IMR-90 (cell line): ENCODE data around the gene SGCE. TPM values are rescaled to one million over a fixed set of nuclear protein-coding genes. Genes with fewer than 3 reads are reported as not detected.

Experiments
- ATAC-seq: fragments of 200-7000 bp; cut with Tn5 transposase; 2 replicates; pipeline ENCODE4 v1.9.1; 2020; ENCODE audit warnings: low read depth, mild to moderate bottlenecking, moderate library complexity
- BruUV-seq: library from RNA; stranded (reverse); fragments of 400-500 nt; replicated peaks from 2 replicates; lab custom pipeline; 2021; lab: Mats Ljungman, UMichigan
- CTCF ChIA-PET: fragments of 300-600 bp; formaldehyde crosslinking; extraction: SDS; loops from one replicate; lab custom pipeline; 2021; ENCODE audit warnings: antibody characterized with exemption; lab: Yijun Ruan, JAX
- POLR2A ChIA-PET: fragments of 300-600 bp; sonication (Branson Sonifier 250); formaldehyde crosslinking; loops from one replicate; lab custom pipeline; 2022; ENCODE audit warnings: antibody characterized with exemption; ENCODE audit not compliant: unreplicated experiment; lab: Charles Lee
- DNase-seq: peaks from one replicate; pipeline ENCODE4 v3.0.0; 2013
- H2AFZ ChIP-seq: replicated peaks from 2 replicates; pipeline ENCODE3; 2013; ENCODE audit warnings: low read length, mild to moderate bottlenecking; ENCODE audit not compliant: poor library complexity
- H2AK5ac ChIP-seq: 2 replicates; pipeline ENCODE4 v1.6.1; 2013; ENCODE audit warnings: low read depth, low read length, inconsistent platforms
- H2AK9ac ChIP-seq: replicated peaks from 2 replicates; pipeline ENCODE3; 2013; ENCODE audit warnings: mild to moderate bottlenecking, low read depth, low read length, moderate library complexity; ENCODE audit not compliant: poor library complexity
- H2BK120ac ChIP-seq: 2 replicates; pipeline ENCODE4 v1.6.1; 2013; ENCODE audit warnings: low read depth, low read length, inconsistent platforms
- H2BK15ac ChIP-seq: 3 replicates; pipeline ENCODE4 v1.6.1; 2013; ENCODE audit warnings: low read depth, low read length, inconsistent platforms
- H2BK20ac ChIP-seq: 2 replicates; pipeline ENCODE4 v1.6.1; 2013; ENCODE audit warnings: low read depth, mild to moderate bottlenecking, inconsistent platforms, low read length, moderate library complexity
- H2BK5ac ChIP-seq: 2 replicates; pipeline ENCODE4 v1.6.1; 2013; ENCODE audit warnings: mild to moderate bottlenecking, low read depth, low read length, inconsistent platforms; ENCODE audit not compliant: poor library complexity, severe bottlenecking
- H3K14ac ChIP-seq: replicated peaks from 2 replicates; pipeline ENCODE4 v1.6.1; 2013; ENCODE audit warnings: low read depth, low read length, inconsistent platforms
- H3K18ac ChIP-seq: 2 replicates; pipeline ENCODE4 v1.6.1; 2013; ENCODE audit warnings: low read depth, low read length, control low read depth
- H3K23ac ChIP-seq: 2 replicates; pipeline ENCODE4 v1.6.1; 2013; ENCODE audit warnings: low read depth, low read length, inconsistent platforms
- H3K27ac ChIP-seq: 2 replicates; pipeline ENCODE4 v1.5.1; 2013; ENCODE audit warnings: mild to moderate bottlenecking, control low read depth, low read length; ENCODE audit not compliant: insufficient read depth
- H3K27me3 ChIP-seq: 2 replicates; pipeline ENCODE4 v1.6.1; 2013; ENCODE audit warnings: low read length; ENCODE audit not compliant: control insufficient read depth, insufficient read depth
- H3K36me3 ChIP-seq: 2 replicates; pipeline ENCODE4 v1.6.1; 2013; ENCODE audit warnings: low read length, mixed read lengths; ENCODE audit not compliant: control insufficient read depth, insufficient read depth
- H3K4ac ChIP-seq: 2 replicates; pipeline ENCODE4 v1.6.1; 2013; ENCODE audit warnings: low read depth, low read length, inconsistent platforms
- H3K4me1 ChIP-seq: 2 replicates; pipeline ENCODE4 v1.6.1; 2013; ENCODE audit warnings: low read length, mixed read lengths; ENCODE audit not compliant: control insufficient read depth, insufficient read depth
- H3K4me2 ChIP-seq: 2 replicates; pipeline ENCODE4 v1.6.1; 2013; ENCODE audit warnings: low read depth, mild to moderate bottlenecking, control low read depth, low read length, moderate library complexity
- H3K4me3 ChIP-seq: 2 replicates; pipeline ENCODE4 v1.5.1; 2013; ENCODE audit warnings: low read depth, mild to moderate bottlenecking, control low read depth, low read length, moderate library complexity; ENCODE audit not compliant: insufficient read depth
- H3K56ac ChIP-seq: 2 replicates; pipeline ENCODE4 v1.6.1; 2013; ENCODE audit warnings: low read length, inconsistent platforms; ENCODE audit not compliant: insufficient read depth; ENCODE audit errors: extremely low read depth
- H3K79me1 ChIP-seq, 2 experiments: 2 replicates each; pipeline ENCODE4 v1.6.1; 2013; ENCODE audit warnings: low read length in 2 of 2, inconsistent platforms in 1 of 2, low read depth in 1 of 2
- H3K9ac ChIP-seq: 2 replicates; pipeline ENCODE4 v1.6.1; 2013; ENCODE audit warnings: low read depth, low read length, control low read depth
- H3K9me1 ChIP-seq: 2 replicates; pipeline ENCODE4 v1.6.1; 2013; ENCODE audit warnings: low read length, inconsistent platforms; ENCODE audit not compliant: insufficient read depth
- H3K9me3 ChIP-seq: 2 replicates; pipeline ENCODE4 v1.6.1; 2013; ENCODE audit warnings: low read length; ENCODE audit not compliant: control insufficient read depth, insufficient read depth
- H4K20me1 ChIP-seq: 2 replicates; pipeline ENCODE4 v1.6.1; 2013; ENCODE audit warnings: low read length, inconsistent platforms; ENCODE audit not compliant: insufficient read depth
- H4K5ac ChIP-seq: 2 replicates; pipeline ENCODE4 v1.6.1; 2013; ENCODE audit warnings: mild to moderate bottlenecking, low read depth, low read length, control low read depth
- H4K8ac ChIP-seq, 2 experiments: 2 replicates each; pipeline ENCODE4 v1.6.1; 2013; ENCODE audit warnings: low read depth in 2 of 2, low read length in 2 of 2, control low read depth in 1 of 2, inconsistent platforms in 1 of 2
- H4K91ac ChIP-seq: 2 replicates; pipeline ENCODE4 v1.6.1; 2013; ENCODE audit warnings: low read depth, low read length, inconsistent platforms; ENCODE audit not compliant: insufficient read depth
- BHLHE40 ChIP-seq: fragments of 150-350 bp; IDR thresholded peaks from 2 replicates; pipeline ENCODE4 v1.6.1; 2016; ENCODE audit warnings: mild to moderate bottlenecking, low read depth, low read length
- CEBPB ChIP-seq: IDR thresholded peaks from 2 replicates; pipeline ENCODE4 v1.6.1; 2012; ENCODE audit warnings: low read depth, low read length, improper control_type of control experiment
- CHD1 ChIP-seq: IDR thresholded peaks from 2 replicates; pipeline ENCODE4 v1.6.1; 2012; ENCODE audit warnings: low read depth, low read length, improper control_type of control experiment
- CTCF ChIP-seq: conservative IDR thresholded peaks from 2 replicates; pipeline ENCODE4 v1.5.1; 2012; ENCODE audit warnings: mild to moderate bottlenecking, low read depth, low read length, improper control_type of control experiment
- ELK1 ChIP-seq: fragments of 150-350 bp; IDR thresholded peaks from 2 replicates; pipeline ENCODE4 v1.6.1; 2016; ENCODE audit warnings: low read depth, mild to moderate bottlenecking, low read length, moderate library complexity, borderline replicate concordance
- FOS ChIP-seq: fragments of 150-350 bp; IDR thresholded peaks from 2 replicates; pipeline ENCODE4 v1.6.1; 2016; ENCODE audit warnings: low read depth, low read length
- MAFK ChIP-seq: IDR thresholded peaks from 2 replicates; pipeline ENCODE4 v1.6.1; 2012; ENCODE audit warnings: low read depth, low read length, improper control_type of control experiment
- MAZ ChIP-seq: IDR thresholded peaks from 2 replicates; pipeline ENCODE4 v1.6.1; 2012; ENCODE audit warnings: low read depth, mild to moderate bottlenecking, low read length, improper control_type of control experiment, moderate library complexity, borderline replicate concordance
- MXI1 ChIP-seq: IDR thresholded peaks from 2 replicates; pipeline ENCODE4 v1.6.1; 2012; ENCODE audit warnings: low read depth, mild to moderate bottlenecking, low read length, moderate library complexity, borderline replicate concordance
- NFE2L2 ChIP-seq: fragments of 150-350 bp; IDR thresholded peaks from 2 replicates; pipeline ENCODE4 v1.6.1; 2016; ENCODE audit warnings: low read depth, mild to moderate bottlenecking, low read length
- POLR2A ChIP-seq: IDR thresholded peaks from 2 replicates; pipeline ENCODE4 v1.6.1; 2012; ENCODE audit warnings: mild to moderate bottlenecking, low read depth, low read length
- RAD21 ChIP-seq: IDR thresholded peaks from 2 replicates; pipeline ENCODE4 v1.6.1; 2012; ENCODE audit warnings: low read length, improper control_type of control experiment
- RCOR1 ChIP-seq: IDR thresholded peaks from 2 replicates; pipeline ENCODE4 v1.6.1; 2012; ENCODE audit warnings: mild to moderate bottlenecking, low read length, improper control_type of control experiment; ENCODE audit not compliant: insufficient replicate concordance
- RFX5 ChIP-seq: IDR thresholded peaks from 2 replicates; pipeline ENCODE4 v1.8.0; 2012; ENCODE audit warnings: low read depth, mild to moderate bottlenecking, low read length, moderate library complexity
- SMC3 ChIP-seq: fragments of 150-350 bp; IDR thresholded peaks from 2 replicates; pipeline ENCODE4 v1.6.1; 2016; ENCODE audit warnings: low read depth, mild to moderate bottlenecking, antibody characterized with exemption, low read length, moderate library complexity
- WGBS, 2 experiments: methylation state at CpG; one replicate each; pipeline versions ENCODE4 v1.1.5 to v1.1.7; 2013; ENCODE audit warnings: missing lambda C conversion rate in 2 of 2; ENCODE audit not compliant: insufficient read length in 1 of 2; ENCODE audit errors: extremely low coverage in 2 of 2; 5-methylcytosine and 5-hydroxymethylcytosine counted together
- dilution Hi-C: fragments of 300-500 bp; cut with HindIII; formaldehyde crosslinking; loops from one replicate; pipeline ENCODE4 v1.14.3; 2018; ENCODE audit warnings: low sequenced_read_pairs; ENCODE audit not compliant: unreplicated experiment
- in situ Hi-C: fragments of 300-500 bp; cut with MboI; formaldehyde crosslinking; loops from 3 replicates; pipeline ENCODE4 v1.14.3; 2019; ENCODE audit warnings: low sequenced_read_pairs, inconsistent platforms, mixed read lengths
- intact Hi-C: fragments of 100-400 bp; cut with micrococcal nuclease; formaldehyde crosslinking; loops from 2 replicates; pipeline ENCODE4 v1.10.0; 2022
- polyA plus RNA-seq, 3 experiments: library from polyadenylated mRNA; depleted of rRNA; stranded (reverse); fragments of >200 nt; gene quantifications; 2 replicates each; pipeline ENCODE4 v1.2.3, GENCODE V29; 2012; ENCODE audit warnings: low replicate concordance in 1 of 3
- total RNA-seq: library from RNA; depleted of rRNA; stranded (reverse); fragments of >200 nt; gene quantifications from 2 replicates; pipeline ENCODE4 v1.2.3, GENCODE V29; 2012
- TF ChIP-seq, protein P1 (sequence below): fragments of 150-350 bp; IDR thresholded peaks from 2 replicates; pipeline ENCODE4 v1.6.1; 2017; ENCODE audit warnings: mild to moderate bottlenecking, antibody characterized with exemption, low read length, low read depth

The SGCE gene
- total and polyA plus RNA-seq, 2 of the 4 experiments (the other 2 are of a cell fraction), result 39.4 to 40.5 TPM

GRCh38 chr7:94671444-94672235, 15.7 kb upstream of the SGCE start:
- H3K18ac ChIP-seq, result no peak overlapping the region
- DNase-seq (no peak), ATAC-seq (no peak)
- no peak overlapping the region for H2AFZ ChIP-seq
- in situ Hi-C loops, result no loop called here
- intact Hi-C loops, result no loop called here
- 80% methylated on average over 1 of the region's 4 CpGs; no CpG with 5 or more reads in 1 of the 2 experiments for WGBS, 2 experiments
- no peak overlapping the region for H3K23ac ChIP-seq
- H2AK9ac ChIP-seq, result no peak overlapping the region
- H4K91ac ChIP-seq, result no peak overlapping the region
- H4K8ac ChIP-seq, result no peak overlapping the region
- no peak overlapping the region for H2BK5ac ChIP-seq
- no peak overlapping the region for H3K56ac ChIP-seq
- no peaks in the 10 kb centered on the region for H3K36me3 ChIP-seq
- no peak overlapping the region for H2BK15ac ChIP-seq
- no peak overlapping the region for H3K4ac ChIP-seq
- no peaks in the 10 kb centered on the region for H4K20me1 ChIP-seq
- no peak overlapping the region for H2BK120ac ChIP-seq
- H3K9me3 ChIP-seq, result no peaks in the 10 kb centered on the region
- BruUV-seq, result no TSS peak
- no peak overlapping the region for H3K14ac ChIP-seq
- H3K27ac ChIP-seq, result no peak overlapping the region
- H3K4me1 ChIP-seq, result no peaks in the 10 kb centered on the region
- H2AK5ac ChIP-seq, result no peak overlapping the region
- ChIA-PET POLR2A (no interaction called here), CTCF (no interaction called here)
- no peak overlapping the region for H4K5ac ChIP-seq
- H2BK20ac ChIP-seq, result no peak overlapping the region
- dilution Hi-C loops, result no loop called here
- H3K9ac ChIP-seq, result no peak overlapping the region
- H3K9me1 ChIP-seq, result no peaks in the 10 kb centered on the region
- no peaks in the 10 kb centered on the region for H3K27me3 ChIP-seq
- no peak overlapping the region for H3K4me3 ChIP-seq
- no peak overlapping the region for H3K4me2 ChIP-seq
- TF ChIP-seq SMC3 (no peak), RFX5 (no peak), CEBPB (no peak), POLR2A (no peak), MAZ (no peak), ELK1 (no peak), BHLHE40 (no peak), CTCF (no peak), MXI1 (no peak), MAFK (no peak), CHD1 (no peak), RCOR1 (no peak), FOS (no peak), RAD21 (no peak), NFE2L2 (no peak)
- TF ChIP-seq, protein P1, sequence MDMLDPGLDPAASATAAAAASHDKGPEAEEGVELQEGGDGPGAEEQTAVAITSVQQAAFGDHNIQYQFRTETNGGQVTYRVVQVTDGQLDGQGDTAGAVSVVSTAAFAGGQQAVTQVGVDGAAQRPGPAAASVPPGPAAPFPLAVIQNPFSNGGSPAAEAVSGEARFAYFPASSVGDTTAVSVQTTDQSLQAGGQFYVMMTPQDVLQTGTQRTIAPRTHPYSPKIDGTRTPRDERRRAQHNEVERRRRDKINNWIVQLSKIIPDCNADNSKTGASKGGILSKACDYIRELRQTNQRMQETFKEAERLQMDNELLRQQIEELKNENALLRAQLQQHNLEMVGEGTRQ, result no peak
- H3K79me1 ChIP-seq, result no peaks in the 10 kb centered on the region
